ENCODE data around the gene PCYT2.

DNA sequence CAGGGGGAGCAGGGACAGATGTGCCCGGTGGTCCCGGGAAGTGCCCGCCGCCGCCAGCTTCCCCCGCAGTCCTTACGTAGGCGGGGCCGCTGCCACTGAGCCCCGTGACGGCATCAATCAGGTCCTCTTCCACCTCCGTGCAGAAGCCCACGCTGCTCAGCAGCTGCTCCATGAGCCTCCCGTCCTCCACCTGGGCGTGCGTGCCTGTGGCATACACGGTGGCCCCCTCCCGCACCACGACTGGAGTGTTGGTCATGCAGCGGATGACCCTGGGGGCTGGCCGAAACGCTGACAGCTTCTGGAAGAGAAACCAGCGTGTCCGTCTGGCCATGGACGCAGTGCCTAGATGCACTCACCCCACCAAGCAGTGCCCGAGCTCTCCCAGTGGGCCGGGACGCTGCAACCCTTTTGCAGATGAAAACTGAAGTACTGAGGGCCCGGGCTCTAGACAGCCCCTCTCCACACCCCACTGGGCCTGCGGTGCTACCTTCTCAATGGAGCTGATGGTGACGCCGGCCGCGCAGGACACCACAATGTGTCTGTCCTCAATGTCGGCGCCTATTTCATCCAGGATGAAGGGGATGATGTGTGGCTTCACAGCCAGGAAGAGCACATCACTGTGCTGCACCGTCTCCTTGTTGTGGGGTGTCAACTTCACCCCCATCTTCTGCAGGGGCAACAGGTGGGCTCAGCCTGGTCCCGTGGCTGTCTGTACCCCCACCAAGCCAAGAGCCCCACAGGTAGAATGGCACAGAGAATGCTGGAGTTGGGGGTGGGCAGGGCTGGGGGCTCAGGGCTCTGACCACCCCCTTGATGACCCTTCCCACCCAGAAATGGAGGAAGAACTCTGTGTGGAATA, 23.9 kb upstream of the PCYT2 start:
- TF ChIP-seq SIN3A (IDR thresholded peaks at IDR 0.05; ENCODE audit: low read depth, low read length), result no peak
- TF ChIP-seq EZH2 (IDR thresholded peaks at IDR 0.05; ENCODE audit: borderline replicate concordance, control insufficient read depth, low read depth, low read length), result no peak
- TF ChIP-seq, protein P1, sequence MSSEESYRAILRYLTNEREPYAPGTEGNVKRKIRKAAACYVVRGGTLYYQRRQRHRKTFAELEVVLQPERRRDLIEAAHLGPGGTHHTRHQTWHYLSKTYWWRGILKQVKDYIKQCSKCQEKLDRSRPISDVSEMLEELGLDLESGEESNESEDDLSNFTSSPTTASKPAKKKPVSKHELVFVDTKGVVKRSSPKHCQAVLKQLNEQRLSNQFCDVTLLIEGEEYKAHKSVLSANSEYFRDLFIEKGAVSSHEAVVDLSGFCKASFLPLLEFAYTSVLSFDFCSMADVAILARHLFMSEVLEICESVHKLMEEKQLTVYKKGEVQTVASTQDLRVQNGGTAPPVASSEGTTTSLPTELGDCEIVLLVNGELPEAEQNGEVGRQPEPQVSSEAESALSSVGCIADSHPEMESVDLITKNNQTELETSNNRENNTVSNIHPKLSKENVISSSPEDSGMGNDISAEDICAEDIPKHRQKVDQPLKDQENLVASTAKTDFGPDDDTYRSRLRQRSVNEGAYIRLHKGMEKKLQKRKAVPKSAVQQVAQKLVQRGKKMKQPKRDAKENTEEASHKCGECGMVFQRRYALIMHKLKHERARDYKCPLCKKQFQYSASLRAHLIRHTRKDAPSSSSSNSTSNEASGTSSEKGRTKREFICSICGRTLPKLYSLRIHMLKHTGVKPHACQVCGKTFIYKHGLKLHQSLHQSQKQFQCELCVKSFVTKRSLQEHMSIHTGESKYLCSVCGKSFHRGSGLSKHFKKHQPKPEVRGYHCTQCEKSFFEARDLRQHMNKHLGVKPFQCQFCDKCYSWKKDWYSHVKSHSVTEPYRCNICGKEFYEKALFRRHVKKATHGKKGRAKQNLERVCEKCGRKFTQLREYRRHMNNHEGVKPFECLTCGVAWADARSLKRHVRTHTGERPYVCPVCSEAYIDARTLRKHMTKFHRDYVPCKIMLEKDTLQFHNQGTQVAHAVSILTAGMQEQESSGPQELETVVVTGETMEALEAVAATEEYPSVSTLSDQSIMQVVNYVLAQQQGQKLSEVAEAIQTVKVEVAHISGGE (CRISPR knock-in tag; IDR thresholded peaks at IDR 0.05), result no peak
- TF ChIP-seq SREBF2 (IDR thresholded peaks at IDR 0.05; ENCODE audit: low read length), result no peak
- TF ChIP-seq POLR2A (IDR thresholded peaks at IDR 0.05; ENCODE audit: low read depth, low read length), result no peak
- TF ChIP-seq, protein P2, sequence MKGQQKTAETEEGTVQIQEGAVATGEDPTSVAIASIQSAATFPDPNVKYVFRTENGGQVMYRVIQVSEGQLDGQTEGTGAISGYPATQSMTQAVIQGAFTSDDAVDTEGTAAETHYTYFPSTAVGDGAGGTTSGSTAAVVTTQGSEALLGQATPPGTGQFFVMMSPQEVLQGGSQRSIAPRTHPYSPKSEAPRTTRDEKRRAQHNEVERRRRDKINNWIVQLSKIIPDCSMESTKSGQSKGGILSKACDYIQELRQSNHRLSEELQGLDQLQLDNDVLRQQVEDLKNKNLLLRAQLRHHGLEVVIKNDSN (IDR thresholded peaks at IDR 0.05; ENCODE audit: borderline replicate concordance, extremely low read length, insufficient read depth, low read depth, low read length), result no peak
- TF ChIP-seq MYC (IDR thresholded peaks at IDR 0.05; ENCODE audit: insufficient read depth, insufficient read length, insufficient replicate concordance, low read length, severe bottlenecking), result no peak
- TF ChIP-seq CBX5 (IDR thresholded peaks at IDR 0.05; ENCODE audit: low read depth), result no peak
- no peak for TF ChIP-seq BACH1 (IDR thresholded peaks at IDR 0.05; ENCODE audit: borderline replicate concordance)
- TF ChIP-seq, protein P3, sequence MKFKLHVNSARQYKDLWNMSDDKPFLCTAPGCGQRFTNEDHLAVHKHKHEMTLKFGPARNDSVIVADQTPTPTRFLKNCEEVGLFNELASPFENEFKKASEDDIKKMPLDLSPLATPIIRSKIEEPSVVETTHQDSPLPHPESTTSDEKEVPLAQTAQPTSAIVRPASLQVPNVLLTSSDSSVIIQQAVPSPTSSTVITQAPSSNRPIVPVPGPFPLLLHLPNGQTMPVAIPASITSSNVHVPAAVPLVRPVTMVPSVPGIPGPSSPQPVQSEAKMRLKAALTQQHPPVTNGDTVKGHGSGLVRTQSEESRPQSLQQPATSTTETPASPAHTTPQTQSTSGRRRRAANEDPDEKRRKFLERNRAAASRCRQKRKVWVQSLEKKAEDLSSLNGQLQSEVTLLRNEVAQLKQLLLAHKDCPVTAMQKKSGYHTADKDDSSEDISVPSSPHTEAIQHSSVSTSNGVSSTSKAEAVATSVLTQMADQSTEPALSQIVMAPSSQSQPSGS (IDR thresholded peaks at IDR 0.05; ENCODE audit: low read length), result no peak
- TF ChIP-seq, protein P4, sequence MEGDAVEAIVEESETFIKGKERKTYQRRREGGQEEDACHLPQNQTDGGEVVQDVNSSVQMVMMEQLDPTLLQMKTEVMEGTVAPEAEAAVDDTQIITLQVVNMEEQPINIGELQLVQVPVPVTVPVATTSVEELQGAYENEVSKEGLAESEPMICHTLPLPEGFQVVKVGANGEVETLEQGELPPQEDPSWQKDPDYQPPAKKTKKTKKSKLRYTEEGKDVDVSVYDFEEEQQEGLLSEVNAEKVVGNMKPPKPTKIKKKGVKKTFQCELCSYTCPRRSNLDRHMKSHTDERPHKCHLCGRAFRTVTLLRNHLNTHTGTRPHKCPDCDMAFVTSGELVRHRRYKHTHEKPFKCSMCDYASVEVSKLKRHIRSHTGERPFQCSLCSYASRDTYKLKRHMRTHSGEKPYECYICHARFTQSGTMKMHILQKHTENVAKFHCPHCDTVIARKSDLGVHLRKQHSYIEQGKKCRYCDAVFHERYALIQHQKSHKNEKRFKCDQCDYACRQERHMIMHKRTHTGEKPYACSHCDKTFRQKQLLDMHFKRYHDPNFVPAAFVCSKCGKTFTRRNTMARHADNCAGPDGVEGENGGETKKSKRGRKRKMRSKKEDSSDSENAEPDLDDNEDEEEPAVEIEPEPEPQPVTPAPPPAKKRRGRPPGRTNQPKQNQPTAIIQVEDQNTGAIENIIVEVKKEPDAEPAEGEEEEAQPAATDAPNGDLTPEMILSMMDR (IDR thresholded peaks at IDR 0.05 in 2 of 3, conservative IDR thresholded peaks at IDR 0.05 in 1 of 3; ENCODE audit: control insufficient read depth in 2 of 3, extremely low read depth in 1 of 3, insufficient read depth in 1 of 3, low read depth in 3 of 3, low read length in 3 of 3), result no peak

Data from GM12878 (cell line).